ENCODE data around the gene PEG3. TPM values are rescaled to one million over a fixed set of nuclear protein-coding genes. Genes with fewer than 3 reads are reported as not detected.
A peak's percentile ranks its signal among the peaks of the same experiment; 100 is the strongest.
"Not testable (repeated sequence)": the region's sequence is repeated elsewhere in the genome, so short reads cannot be mapped to it uniquely, and the experiment has no call there.

The PEG3 gene
- total and polyA plus RNA-seq, 2 donors = 1.3 to 2.5 TPM

GRCh38 chr19:56852361-56852760 lies 11.8 kb upstream of the PEG3 start:
- not testable (repeated sequence) for DNase-seq (ENCODE audit: low read depth in 6 of 9, low spot score in 9 of 9); H3K27me3 ChIP-seq (ENCODE audit: control insufficient read depth in 2 of 2, insufficient read depth in 1 of 2, low read length in 1 of 2); H3K4me3 ChIP-seq (ENCODE audit: low read length in 2 of 2); H3K27ac ChIP-seq (ENCODE audit: low read depth in 1 of 2, low read length in 1 of 2); H3K4me1 ChIP-seq (ENCODE audit: control insufficient read depth in 2 of 2, insufficient read depth in 2 of 2, low read length in 2 of 2); H3K9me3 ChIP-seq (ENCODE audit: control insufficient read depth in 2 of 2, insufficient read depth in 1 of 2, low read length in 1 of 2); H3K36me3 ChIP-seq (ENCODE audit: control insufficient read depth in 2 of 2, insufficient read depth in 2 of 2, low read length in 1 of 2)
- 97% methylated on average over 2 of the region's 2 CpGs for WGBS

- Histone ChIP-seq H3K27ac (ENCODE audit: low read depth in 1 of 2, low read length in 1 of 2) (no peak overlapping the region), H3K4me1 (ENCODE audit: control insufficient read depth in 2 of 2, insufficient read depth in 2 of 2, low read length in 2 of 2) (no peaks in the 10 kb centered on the region), H3K27me3 (ENCODE audit: control insufficient read depth in 2 of 2, insufficient read depth in 1 of 2, low read length in 1 of 2) (no peaks in the 10 kb centered on the region), H3K4me3 (ENCODE audit: low read length in 2 of 2) (no peak overlapping the region), H3K36me3 (ENCODE audit: control insufficient read depth in 2 of 2, insufficient read depth in 2 of 2, low read length in 1 of 2) (no peaks in the 10 kb centered on the region), H3K9me3 (ENCODE audit: control insufficient read depth in 2 of 2, insufficient read depth in 1 of 2, low read length in 1 of 2) (no peaks in the 10 kb centered on the region)
- 91% methylated on average over 4 of the region's 4 CpGs for WGBS
- no peak for DNase-seq (ENCODE audit: low read depth in 6 of 9, low spot score in 9 of 9)
Measured at GRCh38 chr19:56848166-56848565, 7.6 kb upstream of the PEG3 start.

GRCh38 chr19:56842412-56842811 lies 1.9 kb upstream of the PEG3 start:
- Histone ChIP-seq H3K4me1 (ENCODE audit: control insufficient read depth in 2 of 2, insufficient read depth in 2 of 2, low read length in 2 of 2) (no peaks in the 10 kb centered on the region), H3K9me3 (ENCODE audit: control insufficient read depth in 2 of 2, insufficient read depth in 1 of 2, low read length in 1 of 2) (peaks cover 24 to 30% of the 10 kb centered on the region in 2 donors), H3K27me3 (ENCODE audit: control insufficient read depth in 2 of 2, insufficient read depth in 1 of 2, low read length in 1 of 2) (peaks cover 0 to 23% of the 10 kb centered on the region in 2 donors), H3K4me3 (ENCODE audit: low read length in 2 of 2) (no peak overlapping the region), H3K36me3 (ENCODE audit: control insufficient read depth in 2 of 2, insufficient read depth in 2 of 2, low read length in 1 of 2) (no peaks in the 10 kb centered on the region), H3K27ac (ENCODE audit: low read depth in 1 of 2, low read length in 1 of 2) (no peak overlapping the region)
- DNase-seq (ENCODE audit: low read depth in 6 of 9, low spot score in 9 of 9) = no peak
- 100% methylated on average over 1 of the region's 1 CpG for WGBS

GRCh38 chr19:56841193-56841543 lies 642 bp upstream of the PEG3 start:
- WGBS = 58% methylated on average over 12 of the region's 12 CpGs
- no peak for DNase-seq (ENCODE audit: low read depth in 6 of 9, low spot score in 9 of 9)
- H3K4me3 ChIP-seq (ENCODE audit: low read length in 2 of 2) = no peak overlapping the region

GRCh38 chr19:56839652-56840450 lies 675 bp downstream of the PEG3 start:
- no peaks in the 10 kb centered on the region for H3K4me1 ChIP-seq (ENCODE audit: control insufficient read depth in 2 of 2, insufficient read depth in 2 of 2, low read length in 2 of 2)
- DNase-seq (ENCODE audit: low read depth in 6 of 9, low spot score in 9 of 9) = peak in 7 of 9 donors; percentile 7 to 73 (median 61)
- no peaks in the 10 kb centered on the region for H3K36me3 ChIP-seq (ENCODE audit: control insufficient read depth in 2 of 2, insufficient read depth in 2 of 2, low read length in 1 of 2)
- H3K9me3 ChIP-seq (ENCODE audit: control insufficient read depth in 2 of 2, insufficient read depth in 1 of 2, low read length in 1 of 2) = peaks cover 29 to 37% of the 10 kb centered on the region in 2 donors
- 52% methylated on average over 48 of the region's 48 CpGs for whole genome bisulfite sequencing
- H3K27ac ChIP-seq (ENCODE audit: low read depth in 1 of 2, low read length in 1 of 2) = peak overlapping the region in 1 of 2 donors; percentile 71
- peak overlapping the region in 1 of 2 donors; percentile 27 for H3K4me3 ChIP-seq (ENCODE audit: low read length in 2 of 2)
- H3K27me3 ChIP-seq (ENCODE audit: control insufficient read depth in 2 of 2, insufficient read depth in 1 of 2, low read length in 1 of 2) = peaks cover 0 to 23% of the 10 kb centered on the region in 2 donors

More at GRCh38 chr19:56841193-56841543, 642 bp upstream of the PEG3 start:
- no peaks in the 10 kb centered on the region for H3K4me1 ChIP-seq (ENCODE audit: control insufficient read depth in 2 of 2, insufficient read depth in 2 of 2, low read length in 2 of 2)
- peaks cover 27 to 37% of the 10 kb centered on the region in 2 donors for H3K9me3 ChIP-seq (ENCODE audit: control insufficient read depth in 2 of 2, insufficient read depth in 1 of 2, low read length in 1 of 2)
- no peak overlapping the region for H3K27ac ChIP-seq (ENCODE audit: low read depth in 1 of 2, low read length in 1 of 2)
- peaks cover 0 to 23% of the 10 kb centered on the region in 2 donors for H3K27me3 ChIP-seq (ENCODE audit: control insufficient read depth in 2 of 2, insufficient read depth in 1 of 2, low read length in 1 of 2)
- no peaks in the 10 kb centered on the region for H3K36me3 ChIP-seq (ENCODE audit: control insufficient read depth in 2 of 2, insufficient read depth in 2 of 2, low read length in 1 of 2)

- Histone ChIP-seq H3K4me3 (ENCODE audit: low read length in 2 of 2) (peak overlapping the region in 1 of 2 donors; percentile 27), H3K27ac (ENCODE audit: low read depth in 1 of 2, low read length in 1 of 2) (peak overlapping the region in 1 of 2 donors; percentile 71), H3K9me3 (ENCODE audit: control insufficient read depth in 2 of 2, insufficient read depth in 1 of 2, low read length in 1 of 2) (peaks cover 29 to 37% of the 10 kb centered on the region in 2 donors), H3K36me3 (ENCODE audit: control insufficient read depth in 2 of 2, insufficient read depth in 2 of 2, low read length in 1 of 2) (no peaks in the 10 kb centered on the region), H3K4me1 (ENCODE audit: control insufficient read depth in 2 of 2, insufficient read depth in 2 of 2, low read length in 2 of 2) (no peaks in the 10 kb centered on the region), H3K27me3 (ENCODE audit: control insufficient read depth in 2 of 2, insufficient read depth in 1 of 2, low read length in 1 of 2) (peaks cover 0 to 23% of the 10 kb centered on the region in 2 donors)
- WGBS = 47% methylated on average over 34 of the region's 34 CpGs
- DNase-seq (ENCODE audit: low read depth in 6 of 9, low spot score in 9 of 9) = peak; percentile 38 to 81 (median 71)
Measured at GRCh38 chr19:56838909-56839651, 1.4 kb downstream of the PEG3 start.

- H3K9me3 ChIP-seq (ENCODE audit: control insufficient read depth in 2 of 2, insufficient read depth in 1 of 2, low read length in 1 of 2) = peaks cover 29 to 37% of the 10 kb centered on the region in 2 donors
- H3K27me3 ChIP-seq (ENCODE audit: control insufficient read depth in 2 of 2, insufficient read depth in 1 of 2, low read length in 1 of 2) = peaks cover 0 to 23% of the 10 kb centered on the region in 2 donors
- no peaks in the 10 kb centered on the region for H3K4me1 ChIP-seq (ENCODE audit: control insufficient read depth in 2 of 2, insufficient read depth in 2 of 2, low read length in 2 of 2)
- 40% methylated on average over 44 of the region's 44 CpGs for WGBS
- no peaks in the 10 kb centered on the region for H3K36me3 ChIP-seq (ENCODE audit: control insufficient read depth in 2 of 2, insufficient read depth in 2 of 2, low read length in 1 of 2)
- H3K4me3 ChIP-seq (ENCODE audit: low read length in 2 of 2) = peak overlapping the region in 1 of 2 donors; percentile 29
- peak overlapping the region; percentile 55 to 83 for H3K27ac ChIP-seq (ENCODE audit: low read depth in 1 of 2, low read length in 1 of 2)
- peak; percentile 11 to 56 (median 34) for DNase-seq (ENCODE audit: low read depth in 6 of 9, low spot score in 9 of 9)
Measured at GRCh38 chr19:56838024-56838908, 2.3 kb downstream of the PEG3 start.

- Histone ChIP-seq H3K27ac (ENCODE audit: low read depth in 1 of 2, low read length in 1 of 2) (no peak overlapping the region), H3K9me3 (ENCODE audit: control insufficient read depth in 2 of 2, insufficient read depth in 1 of 2, low read length in 1 of 2) (peaks cover 29 to 37% of the 10 kb centered on the region in 2 donors), H3K27me3 (ENCODE audit: control insufficient read depth in 2 of 2, insufficient read depth in 1 of 2, low read length in 1 of 2) (peaks cover 0 to 23% of the 10 kb centered on the region in 2 donors), H3K4me3 (ENCODE audit: low read length in 2 of 2) (peak overlapping the region in 1 of 2 donors; percentile 29), H3K4me1 (ENCODE audit: control insufficient read depth in 2 of 2, insufficient read depth in 2 of 2, low read length in 2 of 2) (no peaks in the 10 kb centered on the region), H3K36me3 (ENCODE audit: control insufficient read depth in 2 of 2, insufficient read depth in 2 of 2, low read length in 1 of 2) (no peaks in the 10 kb centered on the region)
- DNase-seq (ENCODE audit: low read depth in 6 of 9, low spot score in 9 of 9) = peak in 8 of 9 donors; percentile 2 to 54 (median 25)
- WGBS = 41% methylated on average over 25 of the region's 25 CpGs
Measured at GRCh38 chr19:56837492-56838023, 3.0 kb downstream of the PEG3 start.

All from thymus (tissue), 11 donors.